ENCODE measurements around the gene AVPI1.

GRCh38 chr10:97708167-97708566 lies 21.1 kb upstream of the AVPI1 start:
- TF ChIP-seq POLR2A (IDR thresholded peaks at IDR 0.05), result no peak
- TF ChIP-seq CTCF (IDR thresholded peaks at IDR 0.05), result no peak
- no peak for TF ChIP-seq POLR2AphosphoS5 (IDR thresholded peaks at IDR 0.05)
- TF ChIP-seq EP300 (IDR thresholded peaks at IDR 0.05), result no peak

Data from gastroesophageal sphincter (tissue), 3 donors.